Epithelial cell of proximal tubule (primary cell): ENCODE data around the gene TTC24. TPM values are rescaled to one million over a fixed set of nuclear protein-coding genes. Genes with fewer than 3 reads are reported as not detected.

Source experiments
- DNase-seq: peaks from one replicate; pipeline ENCODE4 v3.0.0-alpha.2; 2011; ENCODE audit warnings: low read depth
- H3K4me3 ChIP-seq: 2 replicates; pipeline ENCODE4 v1.5.1; 2011; ENCODE audit warnings: low read depth, mild to moderate bottlenecking, low read length
- CTCF ChIP-seq: conservative IDR thresholded peaks from 2 replicates; pipeline ENCODE4 v1.5.1; 2012; ENCODE audit warnings: low read depth, mild to moderate bottlenecking, low read length
- total RNA-seq: library from RNA; depleted of rRNA; stranded (reverse); fragments of >200 nt; gene quantifications from 2 replicates; pipeline ENCODE4 v1.2.3, GENCODE V29; 2015

TTC24 gene
- not detected in 2 replicates for total RNA-seq

- H3K4me3 ChIP-seq, result no peak within 1 kb of the TSS
- DNase-seq, result no peak
- TF ChIP-seq CTCF, result no peak
Observed at GRCh38 chr1:156579472-156579871, at the start of gene TTC24. Gene TTC24 (plus strand): TSS chr1:156579723. CDS start chr1:156581365, 1,642 bp downstream.

- H3K4me3 ChIP-seq, result no peak overlapping the region
- no peak for TF ChIP-seq CTCF
- DNase-seq, result no peak
Observed at GRCh38 chr1:156530006-156530405, 49.5 kb upstream of the TTC24 start.

- H3K4me3 ChIP-seq, result no peak overlapping the region
- no peak for TF ChIP-seq CTCF
- no peak for DNase-seq
Observed at GRCh38 chr1:156532374-156532773, 47.1 kb upstream of the TTC24 start.

GRCh38 chr1:156533568-156534220 lies 45.8 kb upstream of the TTC24 start:
- TF ChIP-seq CTCF, result no peak
- no peak overlapping the region for H3K4me3 ChIP-seq
- no peak for DNase-seq

GRCh38 chr1:156534424-156535060 lies 45.0 kb upstream of the TTC24 start:
- no peak for DNase-seq
- no peak for TF ChIP-seq CTCF
- no peak overlapping the region for H3K4me3 ChIP-seq

- TF ChIP-seq CTCF, result no peak
- no peak overlapping the region for H3K4me3 ChIP-seq
- no peak for DNase-seq
Observed at GRCh38 chr1:156537027-156537426, 42.5 kb upstream of the TTC24 start.
